ENCODE measurements around the gene CCDC170.

Gene CCDC170

DNA sequence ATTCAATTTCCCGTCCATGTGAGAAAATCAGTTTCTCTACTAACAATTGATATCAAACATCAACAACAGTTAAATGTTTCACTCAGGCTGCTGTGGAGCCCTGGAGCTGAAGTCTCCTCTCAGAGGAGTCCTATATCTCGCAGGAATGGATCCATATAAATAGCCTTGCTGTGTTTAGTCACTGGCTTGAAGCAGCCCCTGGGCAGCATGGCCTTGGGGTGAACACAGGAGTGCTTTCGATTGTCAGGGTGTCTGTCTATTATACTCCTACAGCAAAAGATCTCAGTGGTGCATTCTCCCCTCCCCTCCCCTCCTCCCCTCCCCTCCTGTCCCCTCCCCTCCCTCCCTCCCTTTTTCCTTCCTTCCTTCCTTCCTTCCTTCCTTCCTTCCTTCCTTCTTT, 141.9 kb downstream of the CCDC170 start:
- H4K20me1 ChIP-seq (ENCODE audit: insufficient read depth, low read length) = no peaks in the 10 kb centered on the region
- no peaks in the 10 kb centered on the region for H3K79me2 ChIP-seq (ENCODE audit: low read length)
- TF ChIP-seq EZH2 (optimal IDR thresholded peaks at IDR 0.05; ENCODE audit: low read depth, low read length) (no peak), EZH2phosphoT487 (IDR thresholded peaks at IDR 0.05; ENCODE audit: low read length) (no peak)
- TF ChIP-seq, protein P1, sequence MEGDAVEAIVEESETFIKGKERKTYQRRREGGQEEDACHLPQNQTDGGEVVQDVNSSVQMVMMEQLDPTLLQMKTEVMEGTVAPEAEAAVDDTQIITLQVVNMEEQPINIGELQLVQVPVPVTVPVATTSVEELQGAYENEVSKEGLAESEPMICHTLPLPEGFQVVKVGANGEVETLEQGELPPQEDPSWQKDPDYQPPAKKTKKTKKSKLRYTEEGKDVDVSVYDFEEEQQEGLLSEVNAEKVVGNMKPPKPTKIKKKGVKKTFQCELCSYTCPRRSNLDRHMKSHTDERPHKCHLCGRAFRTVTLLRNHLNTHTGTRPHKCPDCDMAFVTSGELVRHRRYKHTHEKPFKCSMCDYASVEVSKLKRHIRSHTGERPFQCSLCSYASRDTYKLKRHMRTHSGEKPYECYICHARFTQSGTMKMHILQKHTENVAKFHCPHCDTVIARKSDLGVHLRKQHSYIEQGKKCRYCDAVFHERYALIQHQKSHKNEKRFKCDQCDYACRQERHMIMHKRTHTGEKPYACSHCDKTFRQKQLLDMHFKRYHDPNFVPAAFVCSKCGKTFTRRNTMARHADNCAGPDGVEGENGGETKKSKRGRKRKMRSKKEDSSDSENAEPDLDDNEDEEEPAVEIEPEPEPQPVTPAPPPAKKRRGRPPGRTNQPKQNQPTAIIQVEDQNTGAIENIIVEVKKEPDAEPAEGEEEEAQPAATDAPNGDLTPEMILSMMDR (IDR thresholded peaks at IDR 0.05; ENCODE audit: low read length) = no peak
- no peak overlapping the region for H2AFZ ChIP-seq (ENCODE audit: low read length)
- no peaks in the 10 kb centered on the region for H3K9me3 ChIP-seq (replicated peaks; ENCODE audit: insufficient read depth, low read length)
- H3K9me2 ChIP-seq (replicated peaks; ENCODE audit: insufficient read depth, low read length) = no peaks in the 10 kb centered on the region
- no peak for DNase-seq
- no peaks in the 10 kb centered on the region for H3K4me1 ChIP-seq (ENCODE audit: low read length)
- no peaks in the 10 kb centered on the region for H3K27me3 ChIP-seq (replicated peaks; ENCODE audit: insufficient read depth, low read length)
- H3K4me2 ChIP-seq (ENCODE audit: low read depth, low read length) = no peak overlapping the region
- no peaks in the 10 kb centered on the region for H3K36me3 ChIP-seq (replicated peaks; ENCODE audit: insufficient read depth, low read length)
- H3K9ac ChIP-seq (ENCODE audit: low read length) = no peak overlapping the region
- no peaks in the 10 kb centered on the region for H3F3A ChIP-seq (ENCODE audit: insufficient read depth, low read length)
- no peak overlapping the region for H3K4me3 ChIP-seq (ENCODE audit: low read length)
- H3K27ac ChIP-seq (ENCODE audit: low read length) = no peak overlapping the region

DNA sequence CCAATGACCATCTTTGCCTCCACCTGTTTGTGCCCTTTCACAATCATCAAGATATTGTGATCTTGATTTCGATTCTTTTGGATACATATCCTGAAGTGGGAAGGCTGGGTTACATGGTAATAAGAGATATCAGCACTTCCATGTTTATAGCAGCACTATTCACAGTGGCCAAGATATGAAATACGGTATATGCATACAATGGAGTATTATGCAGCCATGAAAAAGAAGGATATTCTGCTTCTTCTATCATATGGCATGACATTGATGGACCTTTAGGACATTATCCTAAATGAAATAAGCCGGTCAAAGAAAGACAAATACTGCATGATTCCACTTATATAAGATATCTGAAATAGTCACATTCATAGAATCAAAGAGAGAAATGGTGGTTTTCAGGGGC, 144.0 kb downstream of the CCDC170 start:
- no peak for TF ChIP-seq EZH2 (optimal IDR thresholded peaks at IDR 0.05; ENCODE audit: low read depth, low read length)
- no peak for TF ChIP-seq EZH2phosphoT487 (IDR thresholded peaks at IDR 0.05; ENCODE audit: low read length)
- TF ChIP-seq, protein P1 (IDR thresholded peaks at IDR 0.05; ENCODE audit: low read length) = no peak
- Histone ChIP-seq H3F3A (ENCODE audit: insufficient read depth, low read length) (no peaks in the 10 kb centered on the region), H3K36me3 (replicated peaks; ENCODE audit: insufficient read depth, low read length) (no peaks in the 10 kb centered on the region), H3K9me2 (replicated peaks; ENCODE audit: insufficient read depth, low read length) (no peaks in the 10 kb centered on the region), H4K20me1 (ENCODE audit: insufficient read depth, low read length) (no peaks in the 10 kb centered on the region), H3K4me3 (ENCODE audit: low read length) (no peak overlapping the region), H3K4me2 (ENCODE audit: low read depth, low read length) (no peak overlapping the region), H3K4me1 (ENCODE audit: low read length) (no peaks in the 10 kb centered on the region), H2AFZ (ENCODE audit: low read length) (no peak overlapping the region), H3K79me2 (ENCODE audit: low read length) (no peaks in the 10 kb centered on the region), H3K9me3 (replicated peaks; ENCODE audit: insufficient read depth, low read length) (no peaks in the 10 kb centered on the region), H3K27ac (ENCODE audit: low read length) (no peak overlapping the region), H3K9ac (ENCODE audit: low read length) (no peak overlapping the region), H3K27me3 (replicated peaks; ENCODE audit: insufficient read depth, low read length) (no peaks in the 10 kb centered on the region)
- DNase-seq = no peak

DNA sequence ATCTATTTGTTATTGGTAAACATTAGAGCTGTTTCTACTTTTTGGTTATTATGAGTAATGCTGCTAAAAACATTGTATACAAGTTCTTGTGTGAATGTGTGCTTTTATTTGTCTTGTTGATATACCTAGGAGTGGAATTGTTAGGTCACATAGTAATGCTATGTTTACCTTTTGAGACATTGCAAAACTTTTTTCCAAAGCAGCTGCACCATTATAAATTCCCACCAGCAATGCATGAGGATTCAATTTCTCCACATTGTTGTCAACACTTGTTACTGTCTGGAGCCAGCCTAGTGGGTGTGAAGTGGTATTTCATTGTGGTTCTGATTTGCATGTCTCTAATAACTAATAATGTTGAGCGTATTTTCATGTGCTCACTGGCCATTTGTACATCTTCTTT, 145.9 kb downstream of the CCDC170 start:
- TF ChIP-seq EZH2phosphoT487 (IDR thresholded peaks at IDR 0.05; ENCODE audit: low read length) = no peak
- no peak for TF ChIP-seq EZH2 (optimal IDR thresholded peaks at IDR 0.05; ENCODE audit: low read depth, low read length)
- no peaks in the 10 kb centered on the region for H3F3A ChIP-seq (ENCODE audit: insufficient read depth, low read length)
- H3K4me3 ChIP-seq (ENCODE audit: low read length) = no peak overlapping the region
- H3K36me3 ChIP-seq (replicated peaks; ENCODE audit: insufficient read depth, low read length) = no peaks in the 10 kb centered on the region
- no peaks in the 10 kb centered on the region for H3K79me2 ChIP-seq (ENCODE audit: low read length)
- no peak overlapping the region for H2AFZ ChIP-seq (ENCODE audit: low read length)
- H3K9me2 ChIP-seq (replicated peaks; ENCODE audit: insufficient read depth, low read length) = no peaks in the 10 kb centered on the region
- no peaks in the 10 kb centered on the region for H3K4me1 ChIP-seq (ENCODE audit: low read length)
- H3K9ac ChIP-seq (ENCODE audit: low read length) = no peak overlapping the region
- H3K27me3 ChIP-seq (replicated peaks; ENCODE audit: insufficient read depth, low read length) = no peaks in the 10 kb centered on the region
- DNase-seq = no peak
- no peaks in the 10 kb centered on the region for H4K20me1 ChIP-seq (ENCODE audit: insufficient read depth, low read length)
- H3K9me3 ChIP-seq (replicated peaks; ENCODE audit: insufficient read depth, low read length) = no peaks in the 10 kb centered on the region
- no peak overlapping the region for H3K4me2 ChIP-seq (ENCODE audit: low read depth, low read length)
- H3K27ac ChIP-seq (ENCODE audit: low read length) = no peak overlapping the region

DNA sequence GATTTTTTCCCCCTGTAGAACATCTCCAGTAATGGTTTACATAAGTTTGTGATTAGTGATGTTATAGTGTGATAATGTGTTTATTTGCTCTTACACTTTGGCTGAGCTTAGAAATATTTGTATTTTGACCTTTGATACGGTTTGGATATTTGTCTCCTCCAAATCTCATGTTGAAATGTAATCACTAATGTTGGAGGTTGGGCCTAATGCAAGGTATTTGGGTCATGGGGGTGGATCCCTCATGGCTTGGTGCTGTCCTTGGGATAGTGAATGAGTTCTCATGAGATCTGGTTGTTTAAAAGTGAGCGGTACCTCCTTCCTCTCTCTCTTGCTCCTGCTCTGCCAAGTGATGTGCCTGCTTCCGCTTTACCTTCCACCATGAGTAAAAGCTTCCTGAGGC, 147.2 kb downstream of the CCDC170 start:
- H3K36me3 ChIP-seq (replicated peaks; ENCODE audit: insufficient read depth, low read length) = no peaks in the 10 kb centered on the region
- no peaks in the 10 kb centered on the region for H3K27me3 ChIP-seq (replicated peaks; ENCODE audit: insufficient read depth, low read length)
- H3K27ac ChIP-seq (ENCODE audit: low read length) = no peak overlapping the region
- no peak overlapping the region for H2AFZ ChIP-seq (ENCODE audit: low read length)
- no peaks in the 10 kb centered on the region for H3F3A ChIP-seq (ENCODE audit: insufficient read depth, low read length)
- no peak overlapping the region for H3K4me3 ChIP-seq (ENCODE audit: low read length)
- no peaks in the 10 kb centered on the region for H3K4me1 ChIP-seq (ENCODE audit: low read length)
- DNase-seq = no peak
- TF ChIP-seq, protein P1 (IDR thresholded peaks at IDR 0.05; ENCODE audit: low read length) = no peak
- TF ChIP-seq EZH2 (optimal IDR thresholded peaks at IDR 0.05; ENCODE audit: low read depth, low read length) (no peak), EZH2phosphoT487 (IDR thresholded peaks at IDR 0.05; ENCODE audit: low read length) (no peak)
- H3K9me2 ChIP-seq (replicated peaks; ENCODE audit: insufficient read depth, low read length) = no peaks in the 10 kb centered on the region
- H4K20me1 ChIP-seq (ENCODE audit: insufficient read depth, low read length) = no peaks in the 10 kb centered on the region
- H3K9ac ChIP-seq (ENCODE audit: low read length) = no peak overlapping the region
- H3K9me3 ChIP-seq (replicated peaks; ENCODE audit: insufficient read depth, low read length) = no peaks in the 10 kb centered on the region
- no peak overlapping the region for H3K4me2 ChIP-seq (ENCODE audit: low read depth, low read length)
- H3K79me2 ChIP-seq (ENCODE audit: low read length) = no peaks in the 10 kb centered on the region

Measured in MM.1S (cell line).